H9 (cell line): Measurements from ENCODE around the gene ASTN2. TPM values are rescaled to one million over a fixed set of nuclear protein-coding genes. Genes with fewer than 3 reads are reported as not detected.

Experiments
- DNase-seq: peaks from one replicate; pipeline ENCODE4 v3.0.0-alpha.2; 2017
- H2AFZ ChIP-seq: one replicate; pipeline ENCODE4 v1.6.1; 2013; ENCODE audit warnings: mild to moderate bottlenecking, low read length, control low read depth, moderate library complexity
- H2AK5ac ChIP-seq: 2 replicates; pipeline ENCODE4 v1.6.1; 2013; ENCODE audit warnings: low read length, control low read depth, mixed read lengths; ENCODE audit not compliant: insufficient read length
- H2BK120ac ChIP-seq: one replicate; pipeline ENCODE4 v1.6.1; 2013; ENCODE audit warnings: low read depth, mild to moderate bottlenecking, low read length, control low read depth, inconsistent platforms; ENCODE audit not compliant: poor library complexity, severe bottlenecking
- H2BK12ac ChIP-seq: 2 replicates; pipeline ENCODE4 v1.6.1; 2013; ENCODE audit warnings: low read length, control low read depth, mixed read lengths, low read depth; ENCODE audit not compliant: insufficient read length
- H2BK15ac ChIP-seq: 2 replicates; pipeline ENCODE4 v1.6.1; 2013; ENCODE audit warnings: low read depth, low read length, control low read depth
- H2BK20ac ChIP-seq: one replicate; pipeline ENCODE4 v1.6.1; 2013; ENCODE audit warnings: low read depth, mild to moderate bottlenecking, low read length, control low read depth, inconsistent platforms; ENCODE audit not compliant: poor library complexity, severe bottlenecking
- H2BK5ac ChIP-seq: 2 replicates; pipeline ENCODE4 v1.6.1; 2013; ENCODE audit warnings: low read length, control low read depth, mixed read lengths; ENCODE audit not compliant: insufficient read length
- H3K14ac ChIP-seq: 2 replicates; pipeline ENCODE4 v1.6.1; 2013; ENCODE audit warnings: low read length, control low read depth; ENCODE audit not compliant: insufficient read depth
- H3K18ac ChIP-seq: 2 replicates; pipeline ENCODE4 v1.6.1; 2013; ENCODE audit warnings: low read depth, mild to moderate bottlenecking, mixed read lengths, low read length, control low read depth; ENCODE audit not compliant: insufficient read length
- H3K23ac ChIP-seq: 2 replicates; pipeline ENCODE4 v1.6.1; 2013; ENCODE audit warnings: low read length, control low read depth, mixed read lengths, low read depth; ENCODE audit not compliant: insufficient read length
- H3K23me2 ChIP-seq: 2 replicates; pipeline ENCODE4 v1.6.1; 2013; ENCODE audit warnings: low read depth, mild to moderate bottlenecking, mixed read lengths, low read length, control low read depth; ENCODE audit not compliant: insufficient read length, poor library complexity, severe bottlenecking
- H3K27ac ChIP-seq: 2 replicates; pipeline ENCODE4 v1.5.1; 2013; ENCODE audit warnings: low read length, control low read depth, mixed read lengths, low read depth; ENCODE audit not compliant: insufficient read length
- H3K27me3 ChIP-seq: 2 replicates; pipeline ENCODE4 v1.6.1; 2013; ENCODE audit warnings: low read length, control low read depth, inconsistent platforms; ENCODE audit not compliant: insufficient read depth
- H3K4ac ChIP-seq: 2 replicates; pipeline ENCODE4 v1.6.1; 2013; ENCODE audit warnings: low read depth, mild to moderate bottlenecking, control low read depth, inconsistent platforms, low read length, moderate library complexity
- H3K4me1 ChIP-seq: 2 replicates; pipeline ENCODE4 v1.6.1; 2013; ENCODE audit warnings: low read length, control low read depth, inconsistent platforms; ENCODE audit not compliant: insufficient read depth
- H3K4me2 ChIP-seq: 2 replicates; pipeline ENCODE4 v1.6.1; 2013; ENCODE audit warnings: low read length, control low read depth, mixed read lengths; ENCODE audit not compliant: insufficient read length, insufficient read depth
- H3K56ac ChIP-seq: 2 replicates; pipeline ENCODE4 v1.6.1; 2013; ENCODE audit warnings: low read depth, mild to moderate bottlenecking, mixed read lengths, low read length, control low read depth; ENCODE audit not compliant: insufficient read length
- H3K79me1 ChIP-seq: 2 replicates; pipeline ENCODE4 v1.6.1; 2013; ENCODE audit warnings: low read depth, mild to moderate bottlenecking, moderate library complexity, low read length, control low read depth, inconsistent platforms; ENCODE audit not compliant: insufficient read depth, poor library complexity, severe bottlenecking
- H3K79me2 ChIP-seq: 2 replicates; pipeline ENCODE4 v1.6.1; 2013; ENCODE audit warnings: low read length, control low read depth, inconsistent platforms; ENCODE audit not compliant: insufficient read depth
- H3K9ac ChIP-seq: 2 replicates; pipeline ENCODE4 v1.6.1; 2013; ENCODE audit warnings: low read length, control low read depth, mixed read lengths; ENCODE audit not compliant: insufficient read length; ENCODE audit errors: extremely low read depth
- H3K9me3 ChIP-seq: one replicate; pipeline ENCODE4 v1.6.1; 2013; ENCODE audit warnings: low read depth, low read length, inconsistent platforms; ENCODE audit not compliant: control insufficient read depth
- H3T11ph ChIP-seq: one replicate; pipeline ENCODE4 v1.6.1; 2013; ENCODE audit warnings: mild to moderate bottlenecking, low read length, control low read depth, inconsistent platforms
- H4K20me1 ChIP-seq: one replicate; pipeline ENCODE4 v1.6.1; 2013; ENCODE audit not compliant: control insufficient read depth, insufficient read length, insufficient read depth
- H4K5ac ChIP-seq: 2 replicates; pipeline ENCODE4 v1.6.1; 2013; ENCODE audit warnings: low read depth, mild to moderate bottlenecking, mixed read lengths, low read length, control low read depth; ENCODE audit not compliant: insufficient read length
- H4K8ac ChIP-seq: replicated peaks from 2 replicates; pipeline ENCODE4 v1.6.1; 2013; ENCODE audit warnings: low read length, control low read depth, mixed read lengths, low read depth; ENCODE audit not compliant: insufficient read length
- H4K91ac ChIP-seq: 2 replicates; pipeline ENCODE4 v1.6.1; 2013; ENCODE audit warnings: low read depth, mild to moderate bottlenecking, moderate library complexity, mixed read lengths, low read length, control low read depth; ENCODE audit not compliant: insufficient read length
- H3K27ac Mint-ChIP-seq, 3 experiments: 2 replicates in 2 of 3; 3 replicates in 1 of 3; pipeline ENCODE4 v1.8.0; 2020 to 2021; ENCODE audit warnings: mixed read lengths in 3 of 3, mild to moderate bottlenecking in 1 of 3, moderate library complexity in 1 of 3
- H3K27me3 Mint-ChIP-seq: 2 replicates; pipeline ENCODE4 v1.8.0; 2021; ENCODE audit warnings: low read depth, mild to moderate bottlenecking, moderate library complexity, mixed read lengths
- H3K36me3 Mint-ChIP-seq, 3 experiments: 2 replicates in 2 of 3; 3 replicates in 1 of 3; pipeline ENCODE4 v1.8.0; 2020 to 2021; ENCODE audit warnings: low read depth in 3 of 3, mixed read lengths in 3 of 3; ENCODE audit not compliant: insufficient read depth in 1 of 3
- H3K4me1 Mint-ChIP-seq, 2 experiments: 2 replicates each; pipeline ENCODE4 v1.8.0; 2020; ENCODE audit warnings: mixed read lengths in 2 of 2
- H3K4me3 Mint-ChIP-seq, 2 experiments: 2 replicates in 1 of 2; 3 replicates in 1 of 2; pipeline ENCODE4 v1.8.0; 2020 to 2021; ENCODE audit warnings: mild to moderate bottlenecking in 2 of 2, mixed read lengths in 2 of 2, moderate library complexity in 1 of 2
- H3K9me3 Mint-ChIP-seq, 2 experiments: 2 replicates in 1 of 2; 3 replicates in 1 of 2; pipeline ENCODE4 v1.8.0; 2020; ENCODE audit warnings: mild to moderate bottlenecking in 2 of 2, mixed read lengths in 2 of 2, moderate library complexity in 1 of 2
- WGBS: extraction: QIAGEN DNeasy Blood & Tissue Kit; methylation state at CpG from one replicate; pipeline ENCODE4 v1.1.7; 2013; ENCODE audit warnings: missing lambda C conversion rate, low lambda C conversion rate, mixed read lengths; ENCODE audit not compliant: insufficient read length; ENCODE audit errors: extremely low coverage; 5-methylcytosine and 5-hydroxymethylcytosine counted together
- total RNA-seq: library from RNA; stranded (reverse); gene quantifications from 2 replicates; pipeline ENCODE4 v1.2.1, GENCODE V29; 2021
- TF ChIP-seq, protein P1 (sequence below): fragments of 200-600 bp; sonication (generic); conservative IDR thresholded peaks from 3 replicates; pipeline ENCODE4 v1.8.0; 2021; ENCODE audit warnings: antibody characterized with exemption, mild to moderate bottlenecking

Gene ASTN2
- total RNA-seq, 1 experiment from 2014 or later = 9.7 TPM

DNA sequence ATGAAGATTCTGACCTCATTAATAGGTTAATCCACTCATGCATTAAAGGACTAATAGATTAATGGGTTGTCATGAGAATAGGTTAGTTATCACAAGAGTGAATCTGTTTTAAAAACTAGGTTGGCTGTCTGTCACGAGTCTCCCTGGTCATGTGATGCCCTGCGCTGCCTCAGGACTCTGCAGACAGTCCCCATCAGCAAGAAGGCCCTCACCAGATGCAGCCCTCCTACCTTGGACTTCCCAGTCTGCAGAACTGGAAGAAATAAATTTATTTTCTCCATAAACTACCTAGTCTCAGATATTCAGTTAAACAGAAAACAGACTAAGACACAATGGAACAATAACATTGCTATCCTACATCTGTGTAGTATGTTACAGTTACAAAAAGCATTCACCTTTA is 227.4 kb downstream of the ASTN2 start:
- Histone ChIP-seq H2BK15ac (no peak overlapping the region), H2BK20ac (no peak overlapping the region), H3K4me2 (no peak overlapping the region), H3K4ac (no peak overlapping the region), H4K8ac (no peak overlapping the region), H3K14ac (no peak overlapping the region), H3K9ac (no peak overlapping the region), H3K27me3 (no peaks in the 10 kb centered on the region), H3K23me2 (no peaks in the 10 kb centered on the region), H3K9me3 (no peaks in the 10 kb centered on the region), H3K4me1 (no peaks in the 10 kb centered on the region), H4K91ac (no peak overlapping the region), H4K20me1 (no peaks in the 10 kb centered on the region), H2BK12ac (no peak overlapping the region), H3K23ac (no peak overlapping the region), H4K5ac (no peak overlapping the region), H2AFZ (no peak overlapping the region), H3K79me1 (no peaks in the 10 kb centered on the region), H3K79me2 (no peaks in the 10 kb centered on the region), H3K27ac (no peak overlapping the region), H2BK5ac (no peak overlapping the region), H2AK5ac (no peak overlapping the region), H3T11ph (no peak overlapping the region), H2BK120ac (no peak overlapping the region), H3K56ac (no peak overlapping the region), H3K18ac (no peak overlapping the region)
- no peaks in the 10 kb centered on the region; the same call in 1 of the 2 replicates for H3K27me3 Mint-ChIP-seq
- no peaks in the 10 kb centered on the region for H3K9me3 Mint-ChIP-seq
- H3K4me3 Mint-ChIP-seq = no peak overlapping the region
- WGBS = no CpG with 5 or more reads among the region's 2 CpGs
- TF ChIP-seq, protein P1, sequence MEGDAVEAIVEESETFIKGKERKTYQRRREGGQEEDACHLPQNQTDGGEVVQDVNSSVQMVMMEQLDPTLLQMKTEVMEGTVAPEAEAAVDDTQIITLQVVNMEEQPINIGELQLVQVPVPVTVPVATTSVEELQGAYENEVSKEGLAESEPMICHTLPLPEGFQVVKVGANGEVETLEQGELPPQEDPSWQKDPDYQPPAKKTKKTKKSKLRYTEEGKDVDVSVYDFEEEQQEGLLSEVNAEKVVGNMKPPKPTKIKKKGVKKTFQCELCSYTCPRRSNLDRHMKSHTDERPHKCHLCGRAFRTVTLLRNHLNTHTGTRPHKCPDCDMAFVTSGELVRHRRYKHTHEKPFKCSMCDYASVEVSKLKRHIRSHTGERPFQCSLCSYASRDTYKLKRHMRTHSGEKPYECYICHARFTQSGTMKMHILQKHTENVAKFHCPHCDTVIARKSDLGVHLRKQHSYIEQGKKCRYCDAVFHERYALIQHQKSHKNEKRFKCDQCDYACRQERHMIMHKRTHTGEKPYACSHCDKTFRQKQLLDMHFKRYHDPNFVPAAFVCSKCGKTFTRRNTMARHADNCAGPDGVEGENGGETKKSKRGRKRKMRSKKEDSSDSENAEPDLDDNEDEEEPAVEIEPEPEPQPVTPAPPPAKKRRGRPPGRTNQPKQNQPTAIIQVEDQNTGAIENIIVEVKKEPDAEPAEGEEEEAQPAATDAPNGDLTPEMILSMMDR = no peak
- peaks cover 2 to 3% of the 10 kb centered on the region in 2 experiments for H3K4me1 Mint-ChIP-seq
- H3K36me3 Mint-ChIP-seq = peaks cover 0 to 2% (median 0%) of the 10 kb centered on the region in 3 experiments; a peak in 1 of 7 replicates
- H3K27ac Mint-ChIP-seq = no peak overlapping the region
- no peak for DNase-seq
